ENCODE data around the gene LAS1L.

The LAS1L gene

GRCh38 chrX:65534450-65535292, at the start of gene LAS1L:
LAS1L (minus strand) TSS chrX:65534787; CDS start chrX:65534715, 72 bp downstream.
- no peak for TF ChIP-seq CTCF (IDR thresholded peaks at IDR 0.05; ENCODE audit: control insufficient read depth, insufficient read depth, low read depth, low read length, missing control alignments)
- peak within 1 kb of the TSS; percentile 67 for H3K4me3 ChIP-seq (ENCODE audit: control insufficient read depth, low read depth, low read length)
- peak; percentile 76 for DNase-seq (ENCODE audit: low read depth)

DNA sequence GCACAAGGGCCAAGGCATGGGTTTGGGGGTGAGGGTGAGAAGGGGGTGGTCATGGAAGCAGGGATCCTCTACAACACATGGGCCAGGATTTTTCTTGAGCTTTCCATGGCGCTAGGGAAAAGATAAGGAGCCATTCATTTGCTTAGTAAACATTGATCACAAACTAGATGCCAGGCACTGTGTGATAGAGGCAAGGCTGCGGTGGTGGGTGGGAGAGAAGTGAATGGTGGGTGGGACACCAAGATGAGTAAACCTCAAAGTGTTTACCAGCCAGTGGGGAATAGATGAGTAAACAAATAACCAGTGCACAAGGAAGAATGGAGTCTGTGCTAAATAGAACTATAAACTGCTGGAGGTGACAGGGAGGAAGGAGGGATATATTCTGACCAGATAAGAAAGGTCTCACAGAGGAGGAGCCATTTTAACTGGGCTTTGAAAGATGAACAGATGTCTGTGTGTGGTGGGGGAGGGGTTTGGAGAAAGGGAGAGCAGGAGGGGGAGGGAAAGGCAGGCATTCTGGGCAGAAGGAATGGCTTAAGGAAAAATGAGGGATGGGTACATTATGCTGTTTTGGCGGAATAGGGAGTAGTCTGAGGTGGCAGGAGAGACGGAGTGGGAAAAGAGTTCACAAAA, 48.0 kb upstream of the LAS1L start:
- no peak for DNase-seq (ENCODE audit: low read depth)
- no peak overlapping the region for H3K4me3 ChIP-seq (ENCODE audit: control insufficient read depth, low read depth, low read length)
- TF ChIP-seq CTCF (IDR thresholded peaks at IDR 0.05; ENCODE audit: control insufficient read depth, insufficient read depth, low read depth, low read length, missing control alignments): no peak

GRCh38 chrX:65581661-65582339, 47.2 kb upstream of the LAS1L start:
- no peak overlapping the region for H3K4me3 ChIP-seq (ENCODE audit: control insufficient read depth, low read depth, low read length)
- TF ChIP-seq CTCF (IDR thresholded peaks at IDR 0.05; ENCODE audit: control insufficient read depth, insufficient read depth, low read depth, low read length, missing control alignments): peak; percentile 81
- peak; percentile 11 for DNase-seq (ENCODE audit: low read depth)

DNA sequence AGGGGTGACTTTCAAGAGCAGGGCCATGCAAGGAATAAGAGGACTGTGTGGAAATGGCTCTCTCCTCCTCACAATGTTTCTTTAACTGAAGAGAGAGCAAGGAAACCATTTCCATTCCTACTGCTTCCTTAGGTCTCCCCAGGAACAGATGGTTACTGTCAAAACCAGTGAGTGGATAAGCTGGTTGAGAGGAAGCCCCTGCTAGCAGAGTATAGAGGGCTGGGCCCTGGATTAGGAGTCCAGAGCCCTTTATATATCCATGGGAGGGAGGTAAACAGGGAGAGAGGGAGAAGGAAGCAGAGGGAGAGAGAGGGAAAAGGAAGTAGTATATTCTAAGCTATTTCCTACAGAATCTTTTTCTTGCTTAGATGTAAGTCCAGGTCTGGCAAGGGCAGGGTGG, 43.8 kb upstream of the LAS1L start:
- DNase-seq (ENCODE audit: low read depth): no peak
- no peak overlapping the region for H3K4me3 ChIP-seq (ENCODE audit: control insufficient read depth, low read depth, low read length)
- TF ChIP-seq CTCF (IDR thresholded peaks at IDR 0.05; ENCODE audit: control insufficient read depth, insufficient read depth, low read depth, low read length, missing control alignments): no peak

- no peak for DNase-seq (ENCODE audit: low read depth)
- H3K4me3 ChIP-seq (ENCODE audit: control insufficient read depth, low read depth, low read length): no peak overlapping the region
- TF ChIP-seq CTCF (IDR thresholded peaks at IDR 0.05; ENCODE audit: control insufficient read depth, insufficient read depth, low read depth, low read length, missing control alignments): no peak
These were observed 41.6 kb upstream of the LAS1L start for GRCh38 chrX:65576160-65576559.

- H3K4me3 ChIP-seq (ENCODE audit: control insufficient read depth, low read depth, low read length): no peak overlapping the region
- no peak for TF ChIP-seq CTCF (IDR thresholded peaks at IDR 0.05; ENCODE audit: control insufficient read depth, insufficient read depth, low read depth, low read length, missing control alignments)
- DNase-seq (ENCODE audit: low read depth): no peak
These were observed 40.4 kb upstream of the LAS1L start for GRCh38 chrX:65575022-65575421.

Measured in AG09309 (cell line).